ENCODE measurements around the gene AGBL5. TPM values are rescaled to one million over a fixed set of nuclear protein-coding genes. Genes with fewer than 3 reads are reported as not detected.

The AGBL5 gene
- total RNA-seq, 4 donors from 2014 or later: 6.8 to 14.4 (median 10.3) TPM

DNA sequence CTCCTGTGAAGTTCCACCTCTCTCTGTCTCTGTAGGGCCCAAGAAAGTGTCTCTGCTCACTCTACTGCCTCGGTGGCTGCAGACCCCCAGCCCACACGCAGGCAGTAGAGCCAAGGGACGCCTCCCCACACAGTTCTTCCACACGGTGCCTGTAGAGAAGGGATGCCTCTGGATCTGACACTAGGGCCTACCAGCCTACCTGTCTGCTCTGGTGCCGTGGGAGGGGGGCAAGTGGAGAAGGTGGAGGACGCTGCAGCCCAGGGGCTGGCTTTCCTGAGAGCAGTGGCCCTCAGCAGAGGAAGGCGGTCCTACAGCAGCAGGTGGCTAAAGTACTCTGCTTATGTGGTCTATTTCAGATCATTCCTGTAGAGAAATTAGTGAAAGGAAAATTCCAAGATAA, 27.7 kb upstream of the AGBL5 start:
- TF ChIP-seq, protein P1, sequence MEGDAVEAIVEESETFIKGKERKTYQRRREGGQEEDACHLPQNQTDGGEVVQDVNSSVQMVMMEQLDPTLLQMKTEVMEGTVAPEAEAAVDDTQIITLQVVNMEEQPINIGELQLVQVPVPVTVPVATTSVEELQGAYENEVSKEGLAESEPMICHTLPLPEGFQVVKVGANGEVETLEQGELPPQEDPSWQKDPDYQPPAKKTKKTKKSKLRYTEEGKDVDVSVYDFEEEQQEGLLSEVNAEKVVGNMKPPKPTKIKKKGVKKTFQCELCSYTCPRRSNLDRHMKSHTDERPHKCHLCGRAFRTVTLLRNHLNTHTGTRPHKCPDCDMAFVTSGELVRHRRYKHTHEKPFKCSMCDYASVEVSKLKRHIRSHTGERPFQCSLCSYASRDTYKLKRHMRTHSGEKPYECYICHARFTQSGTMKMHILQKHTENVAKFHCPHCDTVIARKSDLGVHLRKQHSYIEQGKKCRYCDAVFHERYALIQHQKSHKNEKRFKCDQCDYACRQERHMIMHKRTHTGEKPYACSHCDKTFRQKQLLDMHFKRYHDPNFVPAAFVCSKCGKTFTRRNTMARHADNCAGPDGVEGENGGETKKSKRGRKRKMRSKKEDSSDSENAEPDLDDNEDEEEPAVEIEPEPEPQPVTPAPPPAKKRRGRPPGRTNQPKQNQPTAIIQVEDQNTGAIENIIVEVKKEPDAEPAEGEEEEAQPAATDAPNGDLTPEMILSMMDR (IDR thresholded peaks at IDR 0.05): no peak
- no peak for ATAC-seq (ENCODE audit: low FRiP score)
- no peak for DNase-seq (ENCODE audit: low spot score)

DNA sequence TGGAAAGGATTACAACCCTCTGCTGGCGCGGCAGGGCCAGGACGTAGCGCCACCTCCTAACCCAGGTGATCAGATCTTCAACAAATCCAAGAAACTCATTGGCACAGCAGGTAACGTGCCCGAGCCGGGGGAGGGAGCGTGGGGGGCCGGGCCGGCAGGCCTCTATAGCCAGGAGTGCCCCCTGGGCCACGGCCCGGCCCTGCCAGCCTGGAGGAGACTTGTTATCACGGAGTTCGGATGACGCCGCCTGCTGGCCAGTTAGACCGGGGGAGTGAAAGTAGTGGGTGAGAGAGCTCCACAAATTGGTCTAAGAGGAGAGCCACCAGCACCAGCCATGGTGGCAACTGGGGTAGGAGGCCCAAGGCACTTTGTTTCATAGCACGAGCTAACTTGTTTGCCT, 27.3 kb upstream of the AGBL5 start:
- DNase-seq (ENCODE audit: low spot score) (no peak), ATAC-seq (ENCODE audit: low FRiP score) (no peak)
- TF ChIP-seq, protein P1 (IDR thresholded peaks at IDR 0.05): no peak

DNA sequence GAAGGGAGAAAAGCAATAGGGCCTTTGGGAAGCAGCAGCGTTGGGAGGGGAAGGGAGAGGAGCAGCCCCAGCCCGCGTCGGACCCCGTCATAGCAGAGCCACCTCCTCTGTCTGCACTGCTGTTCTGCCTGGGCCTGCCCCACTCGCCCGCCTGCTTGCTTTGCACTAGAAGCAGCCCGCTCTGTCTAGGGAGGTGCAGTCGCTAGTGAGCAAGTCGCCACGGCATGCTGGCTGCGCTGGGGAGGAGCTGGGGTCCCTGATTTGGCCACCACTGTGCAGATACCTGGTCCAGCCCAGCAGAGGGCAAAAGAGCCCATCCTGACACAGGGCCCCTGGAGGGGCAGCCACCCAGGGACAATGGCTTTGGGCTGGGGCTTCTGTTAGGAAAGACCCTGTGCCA, 26.7 kb upstream of the AGBL5 start:
- DNase-seq (ENCODE audit: low spot score) (no peak), ATAC-seq (ENCODE audit: low FRiP score) (no peak)
- TF ChIP-seq, protein P1 (IDR thresholded peaks at IDR 0.05): no peak

DNA sequence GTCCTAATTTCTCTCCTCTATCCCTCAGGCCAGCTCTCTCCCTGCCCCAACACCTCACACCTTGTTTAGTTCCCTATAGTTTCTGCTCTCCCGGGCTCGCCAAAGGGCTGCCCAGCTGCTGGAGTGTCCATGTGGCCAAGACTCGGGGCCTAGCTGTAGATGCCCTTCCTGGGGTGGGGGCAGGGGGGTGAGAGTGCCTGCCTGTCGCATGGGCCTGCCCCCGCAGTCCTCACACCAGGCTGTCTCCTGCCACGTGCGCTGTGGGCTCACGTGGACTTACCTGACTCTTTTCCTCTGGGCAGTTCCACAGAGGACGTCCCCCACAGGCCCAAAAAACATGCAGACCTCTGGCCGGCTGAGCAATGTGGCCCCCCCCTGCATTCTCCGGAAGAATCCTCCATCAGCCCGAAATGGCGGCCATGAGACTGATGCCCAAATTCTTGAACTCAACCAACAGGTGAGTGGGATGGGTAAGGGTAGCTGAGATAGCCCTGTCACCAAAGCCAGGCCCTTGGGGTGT, 26.1 kb upstream of the AGBL5 start:
- ATAC-seq (ENCODE audit: low FRiP score) (no peak), DNase-seq (ENCODE audit: low spot score) (no peak)
- TF ChIP-seq, protein P1 (IDR thresholded peaks at IDR 0.05): no peak

DNA sequence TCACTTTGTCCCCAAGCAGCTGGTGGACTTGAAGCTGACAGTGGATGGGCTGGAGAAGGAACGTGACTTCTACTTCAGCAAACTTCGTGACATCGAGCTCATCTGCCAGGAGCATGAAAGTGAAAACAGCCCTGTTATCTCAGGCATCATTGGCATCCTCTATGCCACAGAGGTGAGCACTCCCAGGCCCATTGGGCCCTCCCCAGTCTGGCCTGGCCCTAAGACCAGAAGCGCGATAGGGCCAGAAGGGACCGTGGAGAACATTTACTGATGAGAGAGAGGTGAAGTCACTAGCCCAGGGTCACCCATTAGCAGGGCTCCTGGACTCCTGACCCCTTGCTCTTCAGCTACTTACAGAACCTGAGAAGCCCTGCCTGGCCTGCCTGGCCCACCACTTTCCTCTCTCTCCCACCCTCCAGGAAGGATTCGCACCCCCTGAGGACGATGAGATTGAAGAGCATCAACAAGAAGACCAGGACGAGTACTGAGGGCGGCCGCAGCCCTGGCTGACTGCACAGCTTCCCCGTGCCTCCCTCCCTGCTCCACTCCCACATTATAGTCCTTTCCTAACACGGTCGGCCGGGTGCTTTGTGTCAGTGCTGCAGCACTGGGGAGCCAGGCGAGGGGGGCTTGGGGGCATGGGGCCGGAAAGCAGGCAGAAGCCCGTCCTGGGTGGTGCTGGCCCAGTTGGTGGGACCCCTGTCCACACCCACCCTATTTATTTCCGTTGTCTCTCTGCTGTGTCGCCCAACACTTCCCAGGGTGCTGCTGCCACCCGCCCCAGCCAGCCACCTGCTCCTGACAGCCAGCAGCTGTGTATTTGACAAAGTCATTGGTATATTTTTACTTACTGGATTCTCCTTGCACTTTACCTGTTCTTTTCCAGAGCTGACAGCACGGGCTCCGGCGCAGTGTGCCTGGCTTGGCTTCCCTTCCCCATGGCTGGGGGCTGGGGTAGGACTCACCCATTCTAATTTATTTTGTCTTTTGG, 25.3 kb upstream of the AGBL5 start:
- TF ChIP-seq, protein P1 (IDR thresholded peaks at IDR 0.05): no peak
- no peak for ATAC-seq (ENCODE audit: low FRiP score)
- DNase-seq (ENCODE audit: low spot score): no peak

DNA sequence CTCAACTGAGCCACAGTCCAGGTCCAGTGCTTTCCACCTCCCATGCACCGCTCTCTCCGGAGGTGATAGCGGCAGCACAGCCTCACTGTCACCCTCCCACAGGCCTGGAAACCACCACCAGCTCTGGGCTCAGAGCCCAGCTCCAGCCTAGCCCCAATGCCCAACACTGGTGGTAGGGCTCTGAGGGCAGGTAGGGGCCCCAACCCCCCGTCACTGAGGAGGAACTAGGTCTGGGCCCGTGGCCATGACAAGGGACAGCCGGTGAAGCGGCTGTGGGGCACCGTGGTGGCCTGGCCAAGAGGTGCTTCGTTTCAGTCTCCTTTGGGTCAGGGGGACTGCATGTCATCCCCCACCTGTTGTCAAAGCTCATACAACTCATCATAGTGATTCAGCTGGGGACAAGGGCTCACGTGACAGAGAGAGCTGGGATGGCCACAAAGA, 24.2 kb upstream of the AGBL5 start:
- no peak for DNase-seq (ENCODE audit: low spot score)
- no peak for ATAC-seq (ENCODE audit: low FRiP score)

More for the DNA sequence above, 24.2 kb upstream of the AGBL5 start:
- TF ChIP-seq, protein P1 (IDR thresholded peaks at IDR 0.05): no peak

Measured in omental fat pad (tissue), 4 donors.